HepG2 (cell line): Measurements from ENCODE around the gene DYSF. TPM values are rescaled to one million over a fixed set of nuclear protein-coding genes. Genes with fewer than 3 reads are reported as not detected.

ENCODE experiments used
- GATAD1 ChIP-seq: IDR thresholded peaks from 2 replicates; pipeline ENCODE4 v1.6.1; 2016; ENCODE audit warnings: missing genetic modification reagents, missing compliant biosample characterization
- HNF4A ChIP-seq: sonication (generic); formaldehyde crosslinking; IDR thresholded peaks from 2 replicates; pipeline ENCODE4 v1.4.0; 2020; ENCODE audit warnings: missing genetic modification reagents
- LCORL ChIP-seq, 2 experiments: fragments of 450-650 bp in 1 of 2; sonication (generic) in 1 of 2; formaldehyde crosslinking in 1 of 2; IDR thresholded peaks; 2 replicates each; pipeline versions ENCODE4 v1.5.0 to v1.6.1; 2017 to 2020; ENCODE audit warnings: antibody characterized with exemption in 1 of 2, missing genetic modification reagents in 1 of 2
- SOX13 ChIP-seq, 3 experiments: fragments of 450-650 bp in 1 of 3; sonication (generic) in 1 of 3; formaldehyde crosslinking in 1 of 3; IDR thresholded peaks in 2 of 3; conservative IDR thresholded peaks in 1 of 3; 2 replicates each; pipeline versions ENCODE4 v1.5.0 to v1.6.1; 2016 to 2020; ENCODE audit warnings: antibody characterized with exemption in 1 of 3, mild to moderate bottlenecking in 1 of 3, missing compliant biosample characterization in 1 of 3, missing genetic modification reagents in 1 of 3, moderate library complexity in 1 of 3
- TBX2 ChIP-seq: sonication (generic); formaldehyde crosslinking; IDR thresholded peaks from 2 replicates; pipeline ENCODE4 v1.5.0; 2020; ENCODE audit warnings: missing genetic modification reagents, mild to moderate bottlenecking, borderline replicate concordance
- ZFYVE20 ChIP-seq: sonication (generic); formaldehyde crosslinking; IDR thresholded peaks from 2 replicates; pipeline ENCODE4 v1.8.0; 2023; ENCODE audit warnings: low read depth, mild to moderate bottlenecking, moderate library complexity, missing genetic modification reagents, borderline replicate concordance
- ZMYM3 ChIP-seq: sonication (generic); formaldehyde crosslinking; IDR thresholded peaks from 2 replicates; pipeline ENCODE4 v1.5.1; 2020; ENCODE audit warnings: mild to moderate bottlenecking, missing genetic modification reagents
- ZNF788 ChIP-seq: sonication (generic); formaldehyde crosslinking; IDR thresholded peaks from 2 replicates; pipeline ENCODE4 v1.5.0; 2020; ENCODE audit warnings: mild to moderate bottlenecking, missing genetic modification reagents, borderline replicate concordance
- ZNF816 ChIP-seq: sonication (generic); formaldehyde crosslinking; IDR thresholded peaks from 2 replicates; pipeline ENCODE4 v1.8.0; 2022; ENCODE audit warnings: missing genetic modification reagents, mild to moderate bottlenecking, borderline replicate concordance
- ZNF883 ChIP-seq: sonication (generic); formaldehyde crosslinking; IDR thresholded peaks from 2 replicates; pipeline ENCODE4 v1.5.1; 2020; ENCODE audit warnings: mild to moderate bottlenecking, missing genetic modification reagents; ENCODE audit errors: not compliant biosample characterization
- polyA plus RNA-seq, 8 experiments: library from polyadenylated mRNA; depleted of rRNA in 3 of 8; stranded (reverse) in 7 of 8; unstranded in 1 of 8; fragments of >200 nt; fragmentation: Illumina TruSeq in 4 of 8; extraction: Trizol in 4 of 8; gene quantifications; 2 replicates each; pipeline versions ENCODE4 v1.2.1 to v1.2.3, GENCODE V29; 2011 to 2016; ENCODE audit warnings: low read depth in 4 of 8, missing spikeins in 1 of 8, mixed read lengths in 1 of 8; ENCODE audit not compliant: insufficient read depth in 1 of 8
- total RNA-seq, 5 experiments: library from RNA; depleted of rRNA; stranded (reverse); fragments of >200 nt; fragmentation: Illumina TruSeq; extraction: Trizol; gene quantifications; 2 replicates each; pipeline ENCODE4 v1.2.3, GENCODE V29; 2016; ENCODE audit warnings: low read depth in 1 of 5
- TF ChIP-seq, protein P1 (sequence below): sonication (generic); formaldehyde crosslinking; IDR thresholded peaks from 2 replicates; pipeline ENCODE4 v1.4.0; 2020; ENCODE audit warnings: missing genetic modification reagents
- TF ChIP-seq, protein P2 (sequence below): sonication (generic); formaldehyde crosslinking; conservative IDR thresholded peaks from 2 replicates; pipeline ENCODE4 v1.4.0; 2020; ENCODE audit warnings: mild to moderate bottlenecking, missing genetic modification reagents, moderate library complexity
- TF ChIP-seq, protein P3 (sequence below): sonication (generic); formaldehyde crosslinking; IDR thresholded peaks from 2 replicates; pipeline ENCODE4 v1.5.0; 2020; ENCODE audit warnings: mild to moderate bottlenecking, missing genetic modification reagents, moderate library complexity
- TF ChIP-seq, protein P4 (sequence below): sonication (generic); formaldehyde crosslinking; conservative IDR thresholded peaks from 2 replicates; pipeline ENCODE4 v1.8.1; 2023; ENCODE audit warnings: missing genetic modification reagents
- TF ChIP-seq, protein P5 (sequence below): sonication (generic); formaldehyde crosslinking; IDR thresholded peaks from 2 replicates; pipeline ENCODE4 v1.4.0; 2020; ENCODE audit warnings: missing genetic modification reagents

DYSF gene
- total and polyA plus RNA-seq, 2 of the 13 experiments (the other 11 are each of a cell fraction or from before 2014, with no cell fraction given) = 0.15 to 2.4 TPM

DNA sequence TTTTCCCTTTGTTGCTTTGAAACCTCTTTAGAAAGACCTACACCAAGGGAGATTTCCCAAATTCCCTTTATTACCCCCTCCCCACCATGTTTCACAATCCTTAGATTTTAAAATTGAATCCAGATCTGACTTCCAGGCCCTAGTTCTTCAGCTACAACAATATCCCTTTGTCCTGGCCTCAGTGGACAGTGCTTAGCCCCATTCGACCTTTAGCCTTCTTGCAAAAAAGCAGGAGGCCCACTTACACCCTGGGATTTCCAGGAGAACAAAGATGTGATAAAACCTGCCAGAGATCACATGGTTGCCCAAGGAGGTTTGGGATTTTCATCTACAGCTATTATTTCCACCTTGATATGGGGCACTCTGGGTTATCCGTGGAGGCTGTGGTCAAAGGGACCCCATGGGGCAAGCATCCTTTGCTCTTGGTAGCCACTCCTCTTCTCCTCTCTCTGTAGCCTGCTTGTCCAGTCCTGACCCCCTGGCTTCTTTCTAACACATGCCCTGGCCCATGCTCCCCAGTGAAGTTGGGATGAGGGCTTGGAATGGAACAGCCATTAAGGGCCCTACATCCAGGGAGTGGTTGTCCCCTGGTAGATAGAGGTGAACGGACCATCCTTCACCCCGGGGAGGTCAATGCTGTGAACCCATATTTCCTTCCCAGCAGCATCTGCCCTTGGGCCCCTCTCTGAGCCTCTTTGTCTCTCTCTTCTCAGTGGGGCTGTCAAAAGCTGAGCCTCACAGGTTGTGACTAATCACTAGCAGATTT lies 267.4 kb downstream of the DYSF start (continued):
- no peak for TF ChIP-seq ZNF883 (CRISPR knock-in tag)
- peak; percentile 69 for TF ChIP-seq HNF4A (CRISPR knock-in tag)
- no peak for TF ChIP-seq ZNF788 (CRISPR knock-in tag)
- no peak for TF ChIP-seq ZFYVE20 (CRISPR knock-in tag)
- no peak for TF ChIP-seq TBX2 (CRISPR knock-in tag)
- TF ChIP-seq GATAD1 (CRISPR knock-in tag) = no peak
- TF ChIP-seq, protein P1, sequence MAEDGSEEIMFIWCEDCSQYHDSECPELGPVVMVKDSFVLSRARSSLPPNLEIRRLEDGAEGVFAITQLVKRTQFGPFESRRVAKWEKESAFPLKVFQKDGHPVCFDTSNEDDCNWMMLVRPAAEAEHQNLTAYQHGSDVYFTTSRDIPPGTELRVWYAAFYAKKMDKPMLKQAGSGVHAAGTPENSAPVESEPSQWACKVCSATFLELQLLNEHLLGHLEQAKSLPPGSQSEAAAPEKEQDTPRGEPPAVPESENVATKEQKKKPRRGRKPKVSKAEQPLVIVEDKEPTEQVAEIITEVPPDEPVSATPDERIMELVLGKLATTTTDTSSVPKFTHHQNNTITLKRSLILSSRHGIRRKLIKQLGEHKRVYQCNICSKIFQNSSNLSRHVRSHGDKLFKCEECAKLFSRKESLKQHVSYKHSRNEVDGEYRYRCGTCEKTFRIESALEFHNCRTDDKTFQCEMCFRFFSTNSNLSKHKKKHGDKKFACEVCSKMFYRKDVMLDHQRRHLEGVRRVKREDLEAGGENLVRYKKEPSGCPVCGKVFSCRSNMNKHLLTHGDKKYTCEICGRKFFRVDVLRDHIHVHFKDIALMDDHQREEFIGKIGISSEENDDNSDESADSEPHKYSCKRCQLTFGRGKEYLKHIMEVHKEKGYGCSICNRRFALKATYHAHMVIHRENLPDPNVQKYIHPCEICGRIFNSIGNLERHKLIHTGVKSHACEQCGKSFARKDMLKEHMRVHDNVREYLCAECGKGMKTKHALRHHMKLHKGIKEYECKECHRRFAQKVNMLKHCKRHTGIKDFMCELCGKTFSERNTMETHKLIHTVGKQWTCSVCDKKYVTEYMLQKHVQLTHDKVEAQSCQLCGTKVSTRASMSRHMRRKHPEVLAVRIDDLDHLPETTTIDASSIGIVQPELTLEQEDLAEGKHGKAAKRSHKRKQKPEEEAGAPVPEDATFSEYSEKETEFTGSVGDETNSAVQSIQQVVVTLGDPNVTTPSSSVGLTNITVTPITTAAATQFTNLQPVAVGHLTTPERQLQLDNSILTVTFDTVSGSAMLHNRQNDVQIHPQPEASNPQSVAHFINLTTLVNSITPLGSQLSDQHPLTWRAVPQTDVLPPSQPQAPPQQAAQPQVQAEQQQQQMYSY = no peak
- TF ChIP-seq ZMYM3 (CRISPR knock-in tag) = peak; percentile 27; the same call in 1 of the 2 replicates
- TF ChIP-seq, protein P2, sequence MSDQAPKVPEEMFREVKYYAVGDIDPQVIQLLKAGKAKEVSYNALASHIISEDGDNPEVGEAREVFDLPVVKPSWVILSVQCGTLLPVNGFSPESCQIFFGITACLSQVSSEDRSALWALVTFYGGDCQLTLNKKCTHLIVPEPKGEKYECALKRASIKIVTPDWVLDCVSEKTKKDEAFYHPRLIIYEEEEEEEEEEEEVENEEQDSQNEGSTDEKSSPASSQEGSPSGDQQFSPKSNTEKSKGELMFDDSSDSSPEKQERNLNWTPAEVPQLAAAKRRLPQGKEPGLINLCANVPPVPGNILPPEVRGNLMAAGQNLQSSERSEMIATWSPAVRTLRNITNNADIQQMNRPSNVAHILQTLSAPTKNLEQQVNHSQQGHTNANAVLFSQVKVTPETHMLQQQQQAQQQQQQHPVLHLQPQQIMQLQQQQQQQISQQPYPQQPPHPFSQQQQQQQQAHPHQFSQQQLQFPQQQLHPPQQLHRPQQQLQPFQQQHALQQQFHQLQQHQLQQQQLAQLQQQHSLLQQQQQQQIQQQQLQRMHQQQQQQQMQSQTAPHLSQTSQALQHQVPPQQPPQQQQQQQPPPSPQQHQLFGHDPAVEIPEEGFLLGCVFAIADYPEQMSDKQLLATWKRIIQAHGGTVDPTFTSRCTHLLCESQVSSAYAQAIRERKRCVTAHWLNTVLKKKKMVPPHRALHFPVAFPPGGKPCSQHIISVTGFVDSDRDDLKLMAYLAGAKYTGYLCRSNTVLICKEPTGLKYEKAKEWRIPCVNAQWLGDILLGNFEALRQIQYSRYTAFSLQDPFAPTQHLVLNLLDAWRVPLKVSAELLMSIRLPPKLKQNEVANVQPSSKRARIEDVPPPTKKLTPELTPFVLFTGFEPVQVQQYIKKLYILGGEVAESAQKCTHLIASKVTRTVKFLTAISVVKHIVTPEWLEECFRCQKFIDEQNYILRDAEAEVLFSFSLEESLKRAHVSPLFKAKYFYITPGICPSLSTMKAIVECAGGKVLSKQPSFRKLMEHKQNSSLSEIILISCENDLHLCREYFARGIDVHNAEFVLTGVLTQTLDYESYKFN = peak; percentile 54
- TF ChIP-seq, protein P3, sequence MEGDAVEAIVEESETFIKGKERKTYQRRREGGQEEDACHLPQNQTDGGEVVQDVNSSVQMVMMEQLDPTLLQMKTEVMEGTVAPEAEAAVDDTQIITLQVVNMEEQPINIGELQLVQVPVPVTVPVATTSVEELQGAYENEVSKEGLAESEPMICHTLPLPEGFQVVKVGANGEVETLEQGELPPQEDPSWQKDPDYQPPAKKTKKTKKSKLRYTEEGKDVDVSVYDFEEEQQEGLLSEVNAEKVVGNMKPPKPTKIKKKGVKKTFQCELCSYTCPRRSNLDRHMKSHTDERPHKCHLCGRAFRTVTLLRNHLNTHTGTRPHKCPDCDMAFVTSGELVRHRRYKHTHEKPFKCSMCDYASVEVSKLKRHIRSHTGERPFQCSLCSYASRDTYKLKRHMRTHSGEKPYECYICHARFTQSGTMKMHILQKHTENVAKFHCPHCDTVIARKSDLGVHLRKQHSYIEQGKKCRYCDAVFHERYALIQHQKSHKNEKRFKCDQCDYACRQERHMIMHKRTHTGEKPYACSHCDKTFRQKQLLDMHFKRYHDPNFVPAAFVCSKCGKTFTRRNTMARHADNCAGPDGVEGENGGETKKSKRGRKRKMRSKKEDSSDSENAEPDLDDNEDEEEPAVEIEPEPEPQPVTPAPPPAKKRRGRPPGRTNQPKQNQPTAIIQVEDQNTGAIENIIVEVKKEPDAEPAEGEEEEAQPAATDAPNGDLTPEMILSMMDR (CRISPR knock-in tag) = no peak
- peak; percentile 75 for TF ChIP-seq SOX13 (IDR thresholded peaks at IDR 0.05)
- peak in 1 of 2 experiments; percentile 87; a peak in 2 of 4 replicates for TF ChIP-seq SOX13 (CRISPR knock-in tag; conservative IDR thresholded peaks at IDR 0.05 in 1 of 2, IDR thresholded peaks at IDR 0.05 in 1 of 2)
- TF ChIP-seq LCORL (IDR thresholded peaks at IDR 0.05) = no peak
- TF ChIP-seq LCORL (CRISPR knock-in tag; IDR thresholded peaks at IDR 0.05) = no peak
- TF ChIP-seq, protein P4, sequence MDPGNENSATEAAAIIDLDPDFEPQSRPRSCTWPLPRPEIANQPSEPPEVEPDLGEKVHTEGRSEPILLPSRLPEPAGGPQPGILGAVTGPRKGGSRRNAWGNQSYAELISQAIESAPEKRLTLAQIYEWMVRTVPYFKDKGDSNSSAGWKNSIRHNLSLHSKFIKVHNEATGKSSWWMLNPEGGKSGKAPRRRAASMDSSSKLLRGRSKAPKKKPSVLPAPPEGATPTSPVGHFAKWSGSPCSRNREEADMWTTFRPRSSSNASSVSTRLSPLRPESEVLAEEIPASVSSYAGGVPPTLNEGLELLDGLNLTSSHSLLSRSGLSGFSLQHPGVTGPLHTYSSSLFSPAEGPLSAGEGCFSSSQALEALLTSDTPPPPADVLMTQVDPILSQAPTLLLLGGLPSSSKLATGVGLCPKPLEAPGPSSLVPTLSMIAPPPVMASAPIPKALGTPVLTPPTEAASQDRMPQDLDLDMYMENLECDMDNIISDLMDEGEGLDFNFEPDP (CRISPR knock-in tag) = no peak
- TF ChIP-seq, protein P5, sequence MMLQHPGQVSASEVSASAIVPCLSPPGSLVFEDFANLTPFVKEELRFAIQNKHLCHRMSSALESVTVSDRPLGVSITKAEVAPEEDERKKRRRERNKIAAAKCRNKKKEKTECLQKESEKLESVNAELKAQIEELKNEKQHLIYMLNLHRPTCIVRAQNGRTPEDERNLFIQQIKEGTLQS (CRISPR knock-in tag) = no peak
- TF ChIP-seq ZNF816 (CRISPR knock-in tag) = no peak
